Suprapubic skin (tissue), 4 donors: ENCODE results near the gene METTL25B. TPM values are rescaled to one million over a fixed set of nuclear protein-coding genes. Genes with fewer than 3 reads are reported as not detected.

Experiments
- DNase-seq, 2 donors: peaks; one replicate each; pipeline ENCODE4 v3.0.0-alpha.2; 2019; ENCODE audit warnings: low spot score in 2 of 2
- H3K27ac ChIP-seq: fragments of 200-600 bp; sonication (generic); one replicate; pipeline ENCODE4 v1.5.1; 2019
- H3K27me3 ChIP-seq: fragments of 200-600 bp; sonication (generic); one replicate; pipeline ENCODE4 v1.5.1; 2019
- H3K36me3 ChIP-seq: fragments of 200-600 bp; sonication (generic); one replicate; pipeline ENCODE4 v1.5.1; 2019
- H3K4me1 ChIP-seq: fragments of 200-600 bp; sonication (generic); one replicate; pipeline ENCODE4 v1.5.1; 2019
- H3K4me3 ChIP-seq: fragments of 200-600 bp; sonication (generic); one replicate; pipeline ENCODE4 v1.5.1; 2019; ENCODE audit warnings: mild to moderate bottlenecking
- H3K9me3 ChIP-seq: fragments of 200-600 bp; sonication (generic); one replicate; pipeline ENCODE4 v1.5.1; 2019
- CTCF ChIP-seq, 2 donors: fragments of 200-600 bp in 1 of 2; fragments of 450-650 bp in 1 of 2; sonication (generic) in 1 of 2; IDR thresholded peaks; one replicate each; pipeline ENCODE4 v1.5.1; 2016 to 2019; ENCODE audit warnings: antibody characterized with exemption in 2 of 2, mild to moderate bottlenecking in 1 of 2, moderate library complexity in 1 of 2
- EP300 ChIP-seq: sonication (generic); formaldehyde crosslinking; IDR thresholded peaks from one replicate; pipeline ENCODE4 v1.6.1; 2017; ENCODE audit warnings: antibody characterized with exemption
- POLR2A ChIP-seq, 2 donors: fragments of 450-650 bp; IDR thresholded peaks; one replicate each; pipeline ENCODE4 v1.6.1; 2017; ENCODE audit warnings: antibody characterized with exemption in 2 of 2, mild to moderate bottlenecking in 2 of 2, moderate library complexity in 2 of 2
- POLR2AphosphoS5 ChIP-seq, 3 donors: sonication (generic); formaldehyde crosslinking; IDR thresholded peaks; one replicate each; pipeline ENCODE4 v1.6.1; 2017; ENCODE audit warnings: antibody characterized with exemption in 3 of 3
- WGBS: methylation state at CpG from one replicate; pipeline ENCODE4 v1.1.5; 2018; 5-methylcytosine and 5-hydroxymethylcytosine counted together
- total RNA-seq, 4 donors: library from RNA; depleted of rRNA; stranded (reverse); fragments of >200 nt; gene quantifications; one replicate each; pipeline ENCODE4 v1.1.0, GENCODE V29; 2016

Gene METTL25B
- total RNA-seq, 4 donors from 2014 or later = 20.7 to 40.3 (median 34.2) TPM

- no peak overlapping the region for H3K4me3 ChIP-seq
- H3K36me3 ChIP-seq = no peaks in the 10 kb centered on the region
- H3K4me1 ChIP-seq = peaks cover 50% of the 10 kb centered on the region
- no peaks in the 10 kb centered on the region for H3K9me3 ChIP-seq
- TF ChIP-seq POLR2A (IDR thresholded peaks at IDR 0.05) = no peak
- no peak for TF ChIP-seq EP300
- TF ChIP-seq CTCF (IDR thresholded peaks at IDR 0.05) = no peak
- TF ChIP-seq POLR2AphosphoS5 (IDR thresholded peaks at IDR 0.05) = no peak
- no peak for DNase-seq
- H3K27ac ChIP-seq = peak overlapping the region; percentile 67
- WGBS = 24% methylated on average over 19 of the region's 20 CpGs
- no peaks in the 10 kb centered on the region for H3K27me3 ChIP-seq
Observed at GRCh38 chr1:156691665-156692440, 36.4 kb upstream of the METTL25B start.

GRCh38 chr1:156692441-156692924 lies 35.8 kb upstream of the METTL25B start:
- TF ChIP-seq CTCF (IDR thresholded peaks at IDR 0.05) (no peak), EP300 (no peak), POLR2A (IDR thresholded peaks at IDR 0.05) (no peak), POLR2AphosphoS5 (IDR thresholded peaks at IDR 0.05) (no peak)
- DNase-seq = no peak
- Histone ChIP-seq H3K27me3 (no peaks in the 10 kb centered on the region), H3K27ac (peak overlapping the region; percentile 67), H3K36me3 (no peaks in the 10 kb centered on the region), H3K4me3 (no peak overlapping the region), H3K4me1 (peaks cover 50% of the 10 kb centered on the region), H3K9me3 (no peaks in the 10 kb centered on the region)
- 19% methylated on average over 11 of the region's 13 CpGs for WGBS

- H3K9me3 ChIP-seq = no peaks in the 10 kb centered on the region
- WGBS = 48% methylated on average over 14 of the region's 16 CpGs
- no peaks in the 10 kb centered on the region for H3K27me3 ChIP-seq
- TF ChIP-seq CTCF (IDR thresholded peaks at IDR 0.05) = no peak
- no peak for TF ChIP-seq POLR2A (IDR thresholded peaks at IDR 0.05)
- no peak for TF ChIP-seq EP300
- TF ChIP-seq POLR2AphosphoS5 (IDR thresholded peaks at IDR 0.05) = no peak
- peak overlapping the region; percentile 67 for H3K27ac ChIP-seq
- H3K36me3 ChIP-seq = no peaks in the 10 kb centered on the region
- no peak for DNase-seq
- H3K4me3 ChIP-seq = no peak overlapping the region
- peaks cover 50% of the 10 kb centered on the region for H3K4me1 ChIP-seq
Observed at GRCh38 chr1:156692925-156693847, 35.1 kb upstream of the METTL25B start.

- DNase-seq = no peak
- peaks cover 48% of the 10 kb centered on the region for H3K4me1 ChIP-seq
Observed at GRCh38 chr1:156693848-156694689, 34.2 kb upstream of the METTL25B start.

More at GRCh38 chr1:156693848-156694689, 34.2 kb upstream of the METTL25B start:
- TF ChIP-seq POLR2AphosphoS5 (IDR thresholded peaks at IDR 0.05) (no peak), POLR2A (IDR thresholded peaks at IDR 0.05) (no peak), EP300 (no peak), CTCF (IDR thresholded peaks at IDR 0.05) (no peak)
- H3K27ac ChIP-seq = no peak overlapping the region
- H3K4me3 ChIP-seq = no peak overlapping the region
- WGBS = 53% methylated on average over 12 of the region's 12 CpGs
- H3K36me3 ChIP-seq = peaks cover 2% of the 10 kb centered on the region
- no peaks in the 10 kb centered on the region for H3K27me3 ChIP-seq
- H3K9me3 ChIP-seq = no peaks in the 10 kb centered on the region
